ENCODE data around the gene TAF1A.
A peak's percentile ranks its signal among the peaks of the same experiment; 100 is the strongest.

Gene TAF1A

DNA sequence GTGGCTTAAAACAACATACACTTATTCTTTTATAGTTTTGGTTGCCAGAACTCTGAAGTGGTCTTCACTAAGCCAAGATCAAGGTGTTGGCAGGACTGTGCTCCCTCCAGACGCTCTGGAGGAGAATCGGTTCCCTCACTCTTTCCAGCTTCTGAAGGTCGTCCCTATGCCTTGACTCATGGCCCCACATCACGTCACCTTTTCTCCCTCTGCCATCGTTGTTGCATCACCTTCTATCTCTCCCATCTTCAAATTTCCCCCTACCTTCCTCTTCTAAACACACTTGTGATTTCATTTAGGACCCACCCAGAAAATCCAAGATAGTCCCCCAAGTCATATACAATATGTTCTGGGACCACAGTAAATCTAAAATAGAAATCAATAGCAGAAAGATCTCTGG lies 54.3 kb downstream of the TAF1A start:
- DNase-seq (ENCODE audit: low spot score), result no peak

DNA sequence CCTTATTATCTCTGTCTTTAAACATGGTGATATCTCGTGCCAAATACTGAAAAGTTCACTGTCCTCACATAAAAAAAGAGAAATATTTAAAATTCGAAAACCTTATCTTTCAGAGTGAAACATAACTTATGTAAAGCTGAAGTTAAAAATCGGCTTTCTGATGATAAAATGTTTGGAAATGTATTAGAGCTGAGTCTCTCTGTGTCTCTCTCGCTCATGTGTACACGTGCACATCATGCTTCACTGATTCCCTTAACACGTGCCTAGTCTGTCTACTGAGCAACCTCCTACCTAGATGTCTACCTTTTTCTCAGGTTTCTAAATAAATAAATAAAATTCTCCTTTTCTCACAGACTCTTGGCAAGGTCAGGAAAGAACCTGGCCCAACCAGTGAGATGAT lies 58.9 kb downstream of the TAF1A start:
- no peak for DNase-seq (ENCODE audit: low spot score)

DNA sequence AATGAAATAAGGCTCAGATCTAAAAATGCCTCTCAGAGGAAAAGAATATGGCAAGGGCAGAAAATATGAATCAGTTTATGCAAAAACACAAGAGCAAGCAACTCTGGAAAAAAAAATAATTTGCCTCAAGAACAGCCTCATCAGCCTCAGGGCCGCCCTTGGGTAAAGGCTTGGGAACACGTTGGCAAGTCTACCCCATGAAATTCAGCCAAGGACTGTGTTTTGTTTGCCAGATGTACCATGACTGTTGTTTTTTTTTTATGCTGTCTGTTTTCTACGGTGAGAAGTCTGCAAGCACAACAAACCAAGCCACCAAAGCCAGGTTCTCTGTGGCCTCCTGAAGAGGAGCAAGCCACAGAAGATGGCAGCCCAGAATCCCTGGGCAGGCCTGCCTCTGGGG lies 59.8 kb downstream of the TAF1A start:
- DNase-seq (ENCODE audit: low spot score), result no peak

DNA sequence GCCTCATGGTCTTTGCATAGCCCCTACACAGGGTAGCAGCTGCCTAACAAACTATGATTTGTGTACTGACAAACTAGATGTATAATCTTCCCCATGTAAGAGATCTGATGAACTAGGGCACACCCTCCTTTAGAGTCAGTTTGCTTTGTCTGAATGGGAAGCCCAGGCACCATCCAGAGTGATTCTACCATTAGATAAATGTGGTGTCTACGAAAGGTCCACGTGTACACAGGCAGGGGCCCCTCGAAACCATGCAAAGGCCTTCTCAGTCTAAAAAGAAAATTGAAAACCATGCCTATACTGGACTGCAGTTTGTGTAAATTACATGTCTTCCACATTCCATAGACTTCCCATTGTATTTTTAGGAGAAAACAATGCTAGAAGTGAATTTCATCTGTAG lies 60.6 kb downstream of the TAF1A start:
- DNase-seq (ENCODE audit: low spot score), result no peak

DNA sequence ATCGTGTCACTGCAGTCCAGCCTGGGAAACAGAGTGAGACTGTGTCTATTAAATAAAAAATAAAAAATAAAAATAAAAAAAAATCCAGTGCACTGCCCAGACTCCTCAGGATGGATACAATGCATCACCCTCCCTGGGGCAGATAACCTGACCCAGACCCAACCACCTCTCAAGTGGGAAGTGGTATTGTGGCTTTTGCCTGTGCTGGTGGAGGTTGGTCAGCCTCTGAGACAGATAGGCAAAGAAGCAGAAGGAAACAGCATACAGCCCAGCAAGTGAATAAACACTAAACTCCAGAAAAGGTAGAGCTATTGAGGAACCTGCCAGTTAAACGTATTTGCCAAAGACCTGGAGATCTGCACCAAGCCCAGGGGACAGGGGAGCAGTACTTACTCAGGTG lies 63.8 kb downstream of the TAF1A start:
- DNase-seq (ENCODE audit: low spot score), result no peak

DNA sequence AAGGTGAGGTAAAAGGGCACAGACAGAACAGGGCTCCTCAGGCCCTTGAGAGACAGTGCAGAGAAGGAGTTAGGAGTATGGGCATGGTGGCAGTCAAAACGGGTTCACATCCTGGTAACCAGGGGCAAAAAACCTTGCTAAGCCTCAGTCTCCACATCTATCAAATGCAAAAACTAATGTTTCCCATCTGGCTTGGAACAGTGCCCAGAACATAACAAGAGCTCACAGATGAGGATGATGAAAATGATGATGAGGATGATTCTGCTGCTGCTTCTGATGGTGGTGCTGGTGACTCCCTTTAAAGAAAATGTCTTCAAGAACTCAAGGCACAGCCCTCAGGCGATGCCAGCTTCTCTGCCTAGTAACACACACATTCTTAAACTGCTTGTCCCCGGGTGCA lies 65.9 kb downstream of the TAF1A start:
- no peak for DNase-seq (ENCODE audit: low spot score)

GRCh38 chr1:222522105-222522915 lies 67.4 kb downstream of the TAF1A start:
- DNase-seq (ENCODE audit: low spot score), result no peak

DNA sequence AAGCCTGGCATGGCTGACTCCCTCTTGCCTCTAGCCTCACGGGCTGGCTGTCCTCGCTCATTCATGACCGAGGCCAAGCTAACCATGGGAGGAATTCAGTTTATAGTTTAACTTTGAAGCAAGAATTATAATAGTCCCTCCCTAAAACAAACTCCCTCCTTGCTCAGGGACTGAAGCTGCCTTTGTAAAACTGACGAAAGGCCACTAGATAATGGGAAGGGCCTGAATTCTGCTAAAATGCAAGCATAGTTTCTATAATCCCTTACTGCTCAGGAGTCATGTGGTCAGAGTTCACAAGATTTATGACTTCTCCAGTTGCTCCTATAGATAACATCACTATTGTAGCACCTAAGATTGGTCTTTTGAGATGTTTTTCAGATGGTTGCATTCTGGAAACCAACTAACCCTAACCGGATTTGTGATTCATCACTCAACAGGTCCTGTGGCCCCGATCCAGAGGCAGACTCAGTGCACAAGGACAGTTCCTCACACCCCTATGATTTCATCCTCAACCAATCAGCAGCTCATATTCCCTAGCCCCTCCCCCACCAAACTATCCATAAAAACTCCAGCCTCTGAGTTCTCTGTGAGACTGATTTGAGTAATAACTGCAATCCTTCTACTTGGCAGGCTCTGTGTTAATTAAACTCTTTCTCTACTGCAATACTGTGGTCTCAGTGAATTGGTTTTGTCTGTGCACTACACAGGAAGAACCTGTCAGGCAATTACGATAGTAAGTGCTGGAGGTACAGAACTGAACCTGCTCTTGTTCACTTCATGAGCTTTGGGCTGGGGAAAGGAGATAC lies 68.2 kb downstream of the TAF1A start:
- peak; percentile 96 for DNase-seq (ENCODE audit: low spot score)

All from kidney tubule cell (primary cell).